Breast epithelium (tissue), 4 donors: ENCODE measurements around the gene SYTL3. TPM values are rescaled to one million over a fixed set of nuclear protein-coding genes. Genes with fewer than 3 reads are reported as not detected.

Experiments
- DNase-seq, 2 donors: peaks; one replicate each; pipeline ENCODE4 v3.0.0-alpha.2; 2019; ENCODE audit warnings: low spot score in 2 of 2
- H3K27ac ChIP-seq, 2 donors: fragments of 200-600 bp; sonication (generic) in 1 of 2; one replicate each; pipeline ENCODE4 v1.5.1; 2016 to 2019; ENCODE audit warnings: mild to moderate bottlenecking in 1 of 2
- H3K27me3 ChIP-seq, 2 donors: fragments of 200-600 bp; sonication (generic) in 1 of 2; one replicate each; pipeline versions ENCODE4 v1.5.1 to v1.6.0; 2017 to 2019; ENCODE audit warnings: control low read depth in 1 of 2, mild to moderate bottlenecking in 1 of 2
- H3K36me3 ChIP-seq: fragments of 200-600 bp; one replicate; pipeline ENCODE4 v1.5.1; 2019
- H3K4me1 ChIP-seq, 2 donors: fragments of 200-600 bp; sonication (generic); one replicate each; pipeline ENCODE4 v1.5.1; 2016 to 2019; ENCODE audit warnings: control low read depth in 1 of 2
- H3K4me3 ChIP-seq, 3 donors: fragments of 200-600 bp; sonication (generic); 1 replicate in 2 of 3; 2 replicates in 1 of 3; pipeline ENCODE4 v1.5.1; 2016 to 2019; ENCODE audit warnings: mild to moderate bottlenecking in 3 of 3, moderate library complexity in 2 of 3
- H3K9me3 ChIP-seq, 2 donors: fragments of 200-600 bp; sonication (generic) in 1 of 2; one replicate each; pipeline ENCODE4 v1.5.1; 2016 to 2019; ENCODE audit warnings: control low read depth in 1 of 2
- POLR2A ChIP-seq: fragments of 450-650 bp; IDR thresholded peaks from one replicate; pipeline ENCODE4 v1.6.1; 2016; ENCODE audit warnings: antibody characterized with exemption, mild to moderate bottlenecking, moderate library complexity
- POLR2AphosphoS5 ChIP-seq, 3 donors: sonication (generic); formaldehyde crosslinking; IDR thresholded peaks; one replicate each; pipeline ENCODE4 v1.6.1; 2017; ENCODE audit warnings: antibody characterized with exemption in 3 of 3
- intact Hi-C: fragments of 100-400 bp; cut with DNase I; formaldehyde crosslinking; loops from one replicate; pipeline ENCODE4 v1.15.1; 2023; ENCODE audit warnings: low total_unique reads
- total RNA-seq, 3 donors: library from RNA; depleted of rRNA; stranded (reverse); fragments of >200 nt; gene quantifications; one replicate each; pipeline ENCODE4 v1.1.0, GENCODE V29; 2016
- TF ChIP-seq, protein P1 (sequence below), 3 donors: fragments of 450-650 bp; IDR thresholded peaks; one replicate each; pipeline ENCODE4 v1.5.1; 2016 to 2017; ENCODE audit warnings: antibody characterized with exemption in 3 of 3, mild to moderate bottlenecking in 3 of 3, moderate library complexity in 3 of 3

Gene SYTL3
- total RNA-seq, 3 donors from 2014 or later: 5.2 to 8.0 (median 7.5) TPM

DNA sequence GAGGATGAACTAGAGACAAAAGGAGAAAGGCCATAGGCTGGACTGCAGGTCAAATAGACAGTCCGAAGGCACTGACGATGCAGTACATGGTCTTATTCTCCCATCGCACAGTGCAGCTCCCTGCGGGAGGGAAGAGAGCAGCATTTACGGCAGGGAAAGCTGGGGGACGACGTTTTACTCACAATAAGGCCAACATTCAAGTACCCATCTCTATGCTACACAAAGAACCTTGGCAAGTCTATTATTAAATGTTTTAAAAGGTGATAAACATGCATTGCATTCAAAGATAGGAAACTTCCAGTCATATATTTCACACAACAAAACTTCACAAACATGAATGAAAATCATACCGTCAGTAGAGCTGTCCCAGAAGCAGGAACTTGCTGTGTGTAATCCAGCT lies 13.1 kb upstream of the SYTL3 start:
- no peaks in the 10 kb centered on the region for H3K9me3 ChIP-seq
- no peak for DNase-seq
- no peak overlapping the region for H3K4me3 ChIP-seq
- no peaks in the 10 kb centered on the region for H3K36me3 ChIP-seq
- intact Hi-C loops: no loop called here
- TF ChIP-seq, protein P1, sequence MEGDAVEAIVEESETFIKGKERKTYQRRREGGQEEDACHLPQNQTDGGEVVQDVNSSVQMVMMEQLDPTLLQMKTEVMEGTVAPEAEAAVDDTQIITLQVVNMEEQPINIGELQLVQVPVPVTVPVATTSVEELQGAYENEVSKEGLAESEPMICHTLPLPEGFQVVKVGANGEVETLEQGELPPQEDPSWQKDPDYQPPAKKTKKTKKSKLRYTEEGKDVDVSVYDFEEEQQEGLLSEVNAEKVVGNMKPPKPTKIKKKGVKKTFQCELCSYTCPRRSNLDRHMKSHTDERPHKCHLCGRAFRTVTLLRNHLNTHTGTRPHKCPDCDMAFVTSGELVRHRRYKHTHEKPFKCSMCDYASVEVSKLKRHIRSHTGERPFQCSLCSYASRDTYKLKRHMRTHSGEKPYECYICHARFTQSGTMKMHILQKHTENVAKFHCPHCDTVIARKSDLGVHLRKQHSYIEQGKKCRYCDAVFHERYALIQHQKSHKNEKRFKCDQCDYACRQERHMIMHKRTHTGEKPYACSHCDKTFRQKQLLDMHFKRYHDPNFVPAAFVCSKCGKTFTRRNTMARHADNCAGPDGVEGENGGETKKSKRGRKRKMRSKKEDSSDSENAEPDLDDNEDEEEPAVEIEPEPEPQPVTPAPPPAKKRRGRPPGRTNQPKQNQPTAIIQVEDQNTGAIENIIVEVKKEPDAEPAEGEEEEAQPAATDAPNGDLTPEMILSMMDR (IDR thresholded peaks at IDR 0.05): no peak
- TF ChIP-seq POLR2A: no peak
- TF ChIP-seq POLR2AphosphoS5 (IDR thresholded peaks at IDR 0.05): no peak
- H3K27me3 ChIP-seq: no peaks in the 10 kb centered on the region
- peaks cover 0 to under 1% of the 10 kb centered on the region in 2 donors for H3K4me1 ChIP-seq
- H3K27ac ChIP-seq: no peak overlapping the region

GRCh38 chr6:158638324-158638854 lies 11.5 kb upstream of the SYTL3 start:
- Histone ChIP-seq H3K27ac (no peak overlapping the region), H3K4me1 (peaks cover 4 to 11% of the 10 kb centered on the region in 2 donors), H3K9me3 (no peaks in the 10 kb centered on the region), H3K4me3 (no peak overlapping the region), H3K36me3 (no peaks in the 10 kb centered on the region), H3K27me3 (no peaks in the 10 kb centered on the region)
- TF ChIP-seq POLR2A (no peak), POLR2AphosphoS5 (IDR thresholded peaks at IDR 0.05) (no peak)
- TF ChIP-seq, protein P1 (IDR thresholded peaks at IDR 0.05): no peak
- DNase-seq: no peak
- intact Hi-C loops: no loop called here

DNA sequence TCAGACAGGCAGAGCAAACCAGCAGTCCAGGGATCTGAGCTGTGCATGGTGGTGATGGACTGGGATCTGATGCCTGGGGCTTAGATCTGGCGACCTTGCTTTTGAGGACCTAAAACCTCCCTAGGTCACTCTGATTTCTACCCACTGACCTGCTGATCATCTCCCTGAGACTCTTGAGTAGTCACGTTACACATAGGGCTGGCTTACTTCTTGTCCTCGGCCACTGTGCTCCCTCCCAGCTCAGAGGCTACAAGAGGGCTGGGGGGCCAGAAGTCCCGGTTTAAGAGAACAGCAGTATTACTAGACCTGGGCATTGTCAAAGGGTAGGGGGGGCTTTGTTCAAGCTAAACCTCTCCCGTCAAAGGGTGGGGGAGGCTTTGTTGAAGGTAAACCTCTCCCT lies 10.8 kb upstream of the SYTL3 start:
- intact Hi-C loops: no loop called here
- DNase-seq: no peak
- H3K9me3 ChIP-seq: no peaks in the 10 kb centered on the region
- H3K36me3 ChIP-seq: no peaks in the 10 kb centered on the region
- H3K4me1 ChIP-seq: peaks cover 4 to 11% of the 10 kb centered on the region in 2 donors
- H3K27me3 ChIP-seq: no peaks in the 10 kb centered on the region
- TF ChIP-seq, protein P1 (IDR thresholded peaks at IDR 0.05): no peak
- TF ChIP-seq POLR2AphosphoS5 (IDR thresholded peaks at IDR 0.05): no peak
- no peak for TF ChIP-seq POLR2A
- no peak overlapping the region for H3K27ac ChIP-seq
- H3K4me3 ChIP-seq: no peak overlapping the region

GRCh38 chr6:158640519-158640918 lies 9.3 kb upstream of the SYTL3 start:
- DNase-seq: no peak
- Histone ChIP-seq H3K27me3 (no peaks in the 10 kb centered on the region), H3K4me1 (peaks cover 4 to 11% of the 10 kb centered on the region in 2 donors), H3K27ac (no peak overlapping the region), H3K36me3 (no peaks in the 10 kb centered on the region), H3K9me3 (no peaks in the 10 kb centered on the region), H3K4me3 (no peak overlapping the region)
- TF ChIP-seq, protein P1 (IDR thresholded peaks at IDR 0.05): no peak
- TF ChIP-seq POLR2AphosphoS5 (IDR thresholded peaks at IDR 0.05) (no peak), POLR2A (no peak)
- intact Hi-C loops: no loop called here

- Histone ChIP-seq H3K36me3 (no peaks in the 10 kb centered on the region), H3K27ac (peak overlapping the region in 1 of 2 donors; percentile 43), H3K9me3 (no peaks in the 10 kb centered on the region), H3K4me1 (peaks cover 4 to 11% of the 10 kb centered on the region in 2 donors), H3K27me3 (no peaks in the 10 kb centered on the region), H3K4me3 (no peak overlapping the region)
- no peak for DNase-seq
- intact Hi-C loops: no loop called here
- TF ChIP-seq POLR2A: no peak
- no peak for TF ChIP-seq POLR2AphosphoS5 (IDR thresholded peaks at IDR 0.05)
- TF ChIP-seq, protein P1 (IDR thresholded peaks at IDR 0.05): no peak
These were observed 7.7 kb upstream of the SYTL3 start for GRCh38 chr6:158642097-158642601.
